Measurements from ENCODE around the gene HS3ST3A1. TPM values are rescaled to one million over a fixed set of nuclear protein-coding genes. Genes with fewer than 3 reads are reported as not detected.
A peak's percentile ranks its signal among the peaks of the same experiment; 100 is the strongest.

The HS3ST3A1 gene
- total RNA-seq, 1 donor from 2014 or later, result 14.7 TPM

DNA sequence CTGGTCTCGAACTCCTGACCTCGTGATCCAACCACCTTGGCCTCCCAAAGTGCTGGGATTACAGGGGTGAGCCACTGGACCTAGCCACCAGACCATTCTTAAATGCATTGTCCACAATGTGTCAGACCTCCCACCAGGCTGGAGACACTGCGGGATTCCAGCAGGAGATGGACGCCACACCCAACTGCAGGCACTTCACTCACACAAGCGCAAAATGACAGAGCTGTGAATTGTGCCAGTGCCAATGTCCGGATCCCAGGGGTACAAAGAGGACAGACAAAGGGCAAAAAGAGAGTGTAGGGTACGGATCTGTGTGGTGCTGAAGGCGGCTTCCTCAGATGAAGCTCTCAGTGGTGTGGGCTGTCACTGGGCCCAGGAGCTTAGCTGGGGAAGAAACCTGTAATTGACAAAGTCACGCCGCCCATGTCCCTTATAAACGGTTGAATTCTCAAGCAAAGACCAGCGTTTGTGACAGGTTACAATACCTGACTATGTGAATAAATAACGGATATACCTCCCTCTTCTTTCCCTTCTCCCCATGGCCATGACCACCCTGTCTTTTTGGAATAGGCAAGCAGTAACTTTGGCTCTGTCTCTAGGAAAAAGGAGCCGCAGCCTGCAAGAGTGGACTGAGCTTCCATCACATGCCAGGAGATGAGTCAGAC is 40.0 kb downstream of the HS3ST3A1 start:
- TF ChIP-seq, protein P1, sequence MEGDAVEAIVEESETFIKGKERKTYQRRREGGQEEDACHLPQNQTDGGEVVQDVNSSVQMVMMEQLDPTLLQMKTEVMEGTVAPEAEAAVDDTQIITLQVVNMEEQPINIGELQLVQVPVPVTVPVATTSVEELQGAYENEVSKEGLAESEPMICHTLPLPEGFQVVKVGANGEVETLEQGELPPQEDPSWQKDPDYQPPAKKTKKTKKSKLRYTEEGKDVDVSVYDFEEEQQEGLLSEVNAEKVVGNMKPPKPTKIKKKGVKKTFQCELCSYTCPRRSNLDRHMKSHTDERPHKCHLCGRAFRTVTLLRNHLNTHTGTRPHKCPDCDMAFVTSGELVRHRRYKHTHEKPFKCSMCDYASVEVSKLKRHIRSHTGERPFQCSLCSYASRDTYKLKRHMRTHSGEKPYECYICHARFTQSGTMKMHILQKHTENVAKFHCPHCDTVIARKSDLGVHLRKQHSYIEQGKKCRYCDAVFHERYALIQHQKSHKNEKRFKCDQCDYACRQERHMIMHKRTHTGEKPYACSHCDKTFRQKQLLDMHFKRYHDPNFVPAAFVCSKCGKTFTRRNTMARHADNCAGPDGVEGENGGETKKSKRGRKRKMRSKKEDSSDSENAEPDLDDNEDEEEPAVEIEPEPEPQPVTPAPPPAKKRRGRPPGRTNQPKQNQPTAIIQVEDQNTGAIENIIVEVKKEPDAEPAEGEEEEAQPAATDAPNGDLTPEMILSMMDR (conservative IDR thresholded peaks at IDR 0.05), result no peak
- peak overlapping the region; percentile 90 for H3K27ac Mint-ChIP-seq (ENCODE audit: unreplicated experiment)

DNA sequence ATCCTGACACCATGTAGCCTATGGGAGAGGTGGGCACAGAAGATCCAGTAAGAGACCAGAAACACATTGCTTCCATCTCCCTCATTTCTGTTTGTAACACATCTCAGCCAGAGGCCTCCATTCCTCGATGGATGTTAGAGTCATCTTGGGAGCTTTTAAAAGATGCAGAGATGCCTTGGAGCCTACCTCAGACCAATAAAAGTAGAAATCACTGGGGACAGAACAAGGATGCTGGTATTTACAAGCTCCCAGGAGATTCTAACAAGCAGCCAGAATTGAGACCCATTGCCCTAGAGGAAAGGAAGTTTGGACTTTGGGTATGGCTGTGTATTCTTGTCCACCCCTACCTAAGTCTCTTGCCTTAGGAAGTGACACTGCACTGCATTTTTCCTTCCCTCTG is 40.8 kb downstream of the HS3ST3A1 start:
- Mint-ChIP-seq H3K9me3 (no peaks in the 10 kb centered on the region), H3K36me3 (ENCODE audit: low read depth) (peaks cover 3% of the 10 kb centered on the region), H3K27ac (ENCODE audit: unreplicated experiment) (no peak overlapping the region), H3K27me3 (ENCODE audit: low read depth) (no peaks in the 10 kb centered on the region), H3K4me1 (peaks cover 43% of the 10 kb centered on the region), H3K4me3 (no peak overlapping the region)
- DNase-seq (ENCODE audit: low read depth, low spot score), result no peak
- TF ChIP-seq, protein P1 (conservative IDR thresholded peaks at IDR 0.05), result no peak

More for the DNA sequence above, 40.0 kb downstream of the HS3ST3A1 start:
- DNase-seq (ENCODE audit: low read depth, low spot score), result no peak
- Mint-ChIP-seq H3K27me3 (ENCODE audit: low read depth) (no peaks in the 10 kb centered on the region), H3K4me1 (peaks cover 42% of the 10 kb centered on the region), H3K36me3 (ENCODE audit: low read depth) (peaks cover 11% of the 10 kb centered on the region), H3K4me3 (no peak overlapping the region), H3K9me3 (peaks cover 5% of the 10 kb centered on the region)

DNA sequence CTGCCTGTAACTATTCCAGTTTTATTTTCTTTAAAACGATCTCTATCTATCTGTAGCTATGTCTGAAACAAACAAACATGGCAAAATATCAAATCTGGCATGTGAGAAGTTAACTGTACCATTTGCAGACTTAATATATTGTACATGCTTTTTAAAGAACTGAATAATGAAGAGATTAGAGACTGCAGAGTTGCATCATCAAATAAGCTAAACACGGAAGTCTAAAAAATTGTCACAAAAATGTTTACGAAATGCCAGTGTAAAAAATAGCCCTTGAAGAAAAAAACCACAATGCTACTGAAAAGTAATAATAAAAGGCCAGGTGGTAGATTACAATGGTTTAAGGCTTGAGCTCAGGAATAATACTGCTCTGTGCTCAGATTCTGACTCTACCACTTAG is 43.1 kb downstream of the HS3ST3A1 start:
- Mint-ChIP-seq H3K36me3 (ENCODE audit: low read depth) (peaks cover 10% of the 10 kb centered on the region), H3K4me1 (peaks cover 31% of the 10 kb centered on the region), H3K27ac (ENCODE audit: unreplicated experiment) (no peak overlapping the region), H3K9me3 (peaks cover 3% of the 10 kb centered on the region), H3K27me3 (ENCODE audit: low read depth) (no peaks in the 10 kb centered on the region), H3K4me3 (no peak overlapping the region)
- DNase-seq (ENCODE audit: low read depth, low spot score), result no peak
- TF ChIP-seq, protein P1 (conservative IDR thresholded peaks at IDR 0.05), result no peak

DNA sequence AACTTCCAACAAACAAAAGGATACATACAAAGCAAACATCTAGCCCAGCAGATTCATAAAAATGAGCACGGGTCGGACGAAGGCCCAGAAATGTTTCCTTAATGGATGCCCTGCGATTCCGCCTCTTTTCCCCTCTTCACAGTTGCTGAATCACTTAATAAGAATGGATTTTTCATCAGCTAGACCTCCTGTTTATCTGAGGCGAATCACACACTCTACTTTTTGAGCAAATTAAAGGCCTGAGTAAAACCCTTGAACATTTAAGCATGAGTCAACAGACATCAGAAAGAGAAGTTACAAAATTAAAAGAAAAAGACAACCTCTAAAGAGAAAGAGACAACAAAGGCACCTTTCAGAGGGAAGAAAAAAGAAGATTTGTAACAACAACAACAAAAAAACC is 44.7 kb downstream of the HS3ST3A1 start:
- H3K4me3 Mint-ChIP-seq, result no peak overlapping the region

DNA sequence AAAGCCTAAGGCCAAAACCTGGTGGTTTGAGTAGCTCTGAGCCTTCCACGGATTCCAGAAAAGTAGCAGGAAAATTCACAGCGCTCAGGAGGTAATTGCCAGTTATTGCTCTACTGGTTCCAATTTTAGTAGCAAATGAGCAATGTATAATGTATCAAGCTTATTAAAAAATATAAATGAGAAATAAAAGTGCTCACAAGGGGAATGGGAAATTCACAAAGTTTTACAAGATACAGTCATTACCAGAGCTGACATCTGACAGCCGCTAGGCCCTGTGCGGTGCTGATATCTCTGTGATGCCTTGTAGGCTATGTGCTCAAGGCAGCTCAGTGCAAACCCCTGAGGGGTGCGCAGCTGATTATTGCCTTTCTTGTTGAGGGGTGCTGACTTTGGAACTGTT is 47.5 kb downstream of the HS3ST3A1 start:
- H3K4me1 Mint-ChIP-seq, result peaks cover 14% of the 10 kb centered on the region
- H3K9me3 Mint-ChIP-seq, result peaks cover 11% of the 10 kb centered on the region
- peak overlapping the region; percentile 52 for H3K27ac Mint-ChIP-seq (ENCODE audit: unreplicated experiment)
- H3K27me3 Mint-ChIP-seq (ENCODE audit: low read depth), result no peaks in the 10 kb centered on the region
- H3K36me3 Mint-ChIP-seq (ENCODE audit: low read depth), result peaks cover 29% of the 10 kb centered on the region
- H3K4me3 Mint-ChIP-seq, result no peak overlapping the region
- DNase-seq (ENCODE audit: low read depth, low spot score), result no peak
- TF ChIP-seq, protein P1 (conservative IDR thresholded peaks at IDR 0.05), result no peak

More for the DNA sequence above, 44.7 kb downstream of the HS3ST3A1 start:
- TF ChIP-seq, protein P1 (conservative IDR thresholded peaks at IDR 0.05), result no peak
- H3K27me3 Mint-ChIP-seq (ENCODE audit: low read depth), result no peaks in the 10 kb centered on the region
- H3K4me1 Mint-ChIP-seq, result peaks cover 16% of the 10 kb centered on the region
- H3K9me3 Mint-ChIP-seq, result peaks cover 3% of the 10 kb centered on the region
- peaks cover 13% of the 10 kb centered on the region for H3K36me3 Mint-ChIP-seq (ENCODE audit: low read depth)
- peak overlapping the region; percentile 28 for H3K27ac Mint-ChIP-seq (ENCODE audit: unreplicated experiment)
- no peak for DNase-seq (ENCODE audit: low read depth, low spot score)

All from neural crest cell (in vitro differentiated cells).